Gastrocnemius medialis (tissue), 4 donors: ENCODE measurements around the gene AASDH. TPM values are rescaled to one million over a fixed set of nuclear protein-coding genes. Genes with fewer than 3 reads are reported as not detected.

Experiments
- ATAC-seq, 2 donors: fragments of 150-250 bp; one replicate each; pipeline ENCODE4 v1.9.1; 2016
- DNase-seq, 2 donors: peaks; one replicate each; pipeline ENCODE4 v3.0.0-alpha.2; 2019
- H3K27ac ChIP-seq, 4 donors: fragments of 200-600 bp; sonication (generic); 1 replicate in 1 of 4; 2 replicates in 3 of 4; pipeline ENCODE4 v1.5.1; 2016 to 2018; ENCODE audit warnings: mild to moderate bottlenecking in 2 of 4, moderate library complexity in 1 of 4
- H3K27me3 ChIP-seq, 3 donors: fragments of 200-600 bp; sonication (generic) in 2 of 3; 1 replicate in 1 of 3; 2 replicates in 2 of 3; pipeline versions ENCODE4 v1.5.1 to v1.6.0; 2016 to 2019; ENCODE audit warnings: mild to moderate bottlenecking in 1 of 3, moderate library complexity in 1 of 3
- H3K36me3 ChIP-seq, 2 donors: fragments of 200-600 bp; sonication (generic) in 1 of 2; one replicate each; pipeline ENCODE4 v1.5.1; 2017 to 2018
- H3K4me1 ChIP-seq, 2 donors: fragments of 200-600 bp; sonication (generic) in 1 of 2; one replicate each; pipeline ENCODE4 v1.5.1; 2016 to 2017; ENCODE audit warnings: mild to moderate bottlenecking in 2 of 2
- H3K4me3 ChIP-seq, 4 donors: fragments of 200-600 bp; sonication (generic) in 3 of 4; 1 replicate in 1 of 4; 2 replicates in 3 of 4; pipeline ENCODE4 v1.5.1; 2016 to 2019; ENCODE audit warnings: mild to moderate bottlenecking in 2 of 4
- H3K9me3 ChIP-seq, 3 donors: fragments of 200-600 bp; sonication (generic) in 2 of 3; 1 replicate in 1 of 3; 2 replicates in 2 of 3; pipeline ENCODE4 v1.5.1; 2016 to 2019
- POLR2A ChIP-seq, 2 donors: fragments of 450-650 bp; IDR thresholded peaks; one replicate each; pipeline ENCODE4 v1.6.1; 2017; ENCODE audit warnings: antibody characterized with exemption in 2 of 2, mild to moderate bottlenecking in 2 of 2, moderate library complexity in 2 of 2
- in situ Hi-C, 4 donors: fragments of 200-750 bp; cut with MboI; loops; one replicate each; pipeline versions ENCODE4 v1.15.0 to v1.8.0; 2017; ENCODE audit warnings: low sequenced_read_pairs in 4 of 4
- intact Hi-C: fragments of 100-400 bp; cut with DNase I; formaldehyde crosslinking; loops from one replicate; pipeline ENCODE4 v1.15.1; 2023; ENCODE audit warnings: low total_unique reads
- total RNA-seq, 4 donors: library from RNA; depleted of rRNA; stranded (reverse); fragments of >200 nt; gene quantifications; one replicate each; pipeline versions ENCODE4 v1.1.0 to v1.2.3, GENCODE V29; 2016
- TF ChIP-seq, protein P1 (sequence below), 5 experiments: fragments of 450-650 bp in 3 of 5; fragments of 200-600 bp in 2 of 5; sonication (generic) in 2 of 5; IDR thresholded peaks in 4 of 5; conservative IDR thresholded peaks in 1 of 5; 1 replicate in 4 of 5; 2 replicates in 1 of 5; pipeline ENCODE4 v1.5.1; 2016 to 2019; ENCODE audit warnings: antibody characterized with exemption in 5 of 5, mild to moderate bottlenecking in 3 of 5, moderate library complexity in 3 of 5

AASDH gene, protein sequence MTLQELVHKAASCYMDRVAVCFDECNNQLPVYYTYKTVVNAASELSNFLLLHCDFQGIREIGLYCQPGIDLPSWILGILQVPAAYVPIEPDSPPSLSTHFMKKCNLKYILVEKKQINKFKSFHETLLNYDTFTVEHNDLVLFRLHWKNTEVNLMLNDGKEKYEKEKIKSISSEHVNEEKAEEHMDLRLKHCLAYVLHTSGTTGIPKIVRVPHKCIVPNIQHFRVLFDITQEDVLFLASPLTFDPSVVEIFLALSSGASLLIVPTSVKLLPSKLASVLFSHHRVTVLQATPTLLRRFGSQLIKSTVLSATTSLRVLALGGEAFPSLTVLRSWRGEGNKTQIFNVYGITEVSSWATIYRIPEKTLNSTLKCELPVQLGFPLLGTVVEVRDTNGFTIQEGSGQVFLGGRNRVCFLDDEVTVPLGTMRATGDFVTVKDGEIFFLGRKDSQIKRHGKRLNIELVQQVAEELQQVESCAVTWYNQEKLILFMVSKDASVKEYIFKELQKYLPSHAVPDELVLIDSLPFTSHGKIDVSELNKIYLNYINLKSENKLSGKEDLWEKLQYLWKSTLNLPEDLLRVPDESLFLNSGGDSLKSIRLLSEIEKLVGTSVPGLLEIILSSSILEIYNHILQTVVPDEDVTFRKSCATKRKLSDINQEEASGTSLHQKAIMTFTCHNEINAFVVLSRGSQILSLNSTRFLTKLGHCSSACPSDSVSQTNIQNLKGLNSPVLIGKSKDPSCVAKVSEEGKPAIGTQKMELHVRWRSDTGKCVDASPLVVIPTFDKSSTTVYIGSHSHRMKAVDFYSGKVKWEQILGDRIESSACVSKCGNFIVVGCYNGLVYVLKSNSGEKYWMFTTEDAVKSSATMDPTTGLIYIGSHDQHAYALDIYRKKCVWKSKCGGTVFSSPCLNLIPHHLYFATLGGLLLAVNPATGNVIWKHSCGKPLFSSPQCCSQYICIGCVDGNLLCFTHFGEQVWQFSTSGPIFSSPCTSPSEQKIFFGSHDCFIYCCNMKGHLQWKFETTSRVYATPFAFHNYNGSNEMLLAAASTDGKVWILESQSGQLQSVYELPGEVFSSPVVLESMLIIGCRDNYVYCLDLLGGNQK
- total RNA-seq, result 1 to 10 TPM; 2.6 to 4.2 (median 3.3) TPM

DNA sequence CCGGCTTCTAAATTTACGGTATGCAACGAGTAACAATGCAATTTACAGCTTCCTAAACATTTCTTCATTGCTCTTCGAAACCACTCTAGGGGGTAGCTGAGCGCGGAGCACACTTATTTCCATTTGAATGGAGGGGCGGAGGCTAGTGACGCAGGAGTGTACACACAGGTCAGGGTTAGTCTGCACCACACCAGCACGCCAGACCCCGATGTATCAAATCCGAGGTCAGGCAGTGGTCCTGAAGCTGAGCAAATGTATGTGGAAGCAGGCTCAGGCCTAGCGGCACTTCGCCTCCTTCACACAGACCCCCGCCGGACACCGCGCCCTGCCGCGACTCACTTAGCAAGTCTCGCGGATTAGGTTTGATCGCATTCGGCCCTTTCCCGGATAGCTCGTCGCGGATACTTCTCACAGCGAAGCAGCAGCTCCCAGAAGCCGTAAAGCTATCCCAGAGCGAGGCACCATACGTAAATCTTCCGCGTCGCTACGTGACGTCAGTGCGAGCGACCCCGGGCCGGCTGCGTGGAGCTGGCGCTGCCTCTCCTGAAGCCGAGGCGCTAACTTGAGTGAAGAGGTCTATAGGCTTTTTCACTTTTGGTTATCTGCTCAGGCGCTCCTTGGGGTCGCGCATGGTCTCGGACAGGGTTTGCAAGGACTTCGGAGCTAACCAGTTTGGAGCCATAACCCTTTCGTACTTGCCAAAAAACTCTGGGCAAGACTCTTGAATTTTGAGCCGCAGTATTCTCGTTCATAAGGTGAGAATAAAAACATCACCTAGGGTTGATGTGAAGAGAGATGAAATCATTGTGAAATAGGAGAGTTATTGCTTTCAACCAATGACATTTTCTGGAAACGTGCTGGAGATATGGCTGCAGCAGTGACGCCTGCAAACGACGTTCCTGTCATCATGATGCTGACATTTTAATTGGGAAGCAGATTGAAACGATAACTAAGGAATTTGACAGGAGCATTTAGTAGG is at the start of gene AASDH:
AASDH (minus strand) TSS at position 469 of the 979 bp plus-strand sequence. CDS start 3,192 bp downstream, outside the sequence.
- H3K36me3 ChIP-seq, result no peaks in the 10 kb centered on the region
- no peaks in the 10 kb centered on the region for H3K9me3 ChIP-seq
- in situ Hi-C loops (no loop called here), intact Hi-C loops (loop anchor here (1.0 to 10.0 kb wide), 4 partner anchors 49 to 533 kb away; partner anchors contain the start of genes EXOC1, PAICS and SRP72)
- peak within 1 kb of the TSS; percentile 72 to 98 (median 78) for H3K4me3 ChIP-seq
- TF ChIP-seq POLR2A (IDR thresholded peaks at IDR 0.05), result peak; percentile 50 to 62
- TF ChIP-seq, protein P1, sequence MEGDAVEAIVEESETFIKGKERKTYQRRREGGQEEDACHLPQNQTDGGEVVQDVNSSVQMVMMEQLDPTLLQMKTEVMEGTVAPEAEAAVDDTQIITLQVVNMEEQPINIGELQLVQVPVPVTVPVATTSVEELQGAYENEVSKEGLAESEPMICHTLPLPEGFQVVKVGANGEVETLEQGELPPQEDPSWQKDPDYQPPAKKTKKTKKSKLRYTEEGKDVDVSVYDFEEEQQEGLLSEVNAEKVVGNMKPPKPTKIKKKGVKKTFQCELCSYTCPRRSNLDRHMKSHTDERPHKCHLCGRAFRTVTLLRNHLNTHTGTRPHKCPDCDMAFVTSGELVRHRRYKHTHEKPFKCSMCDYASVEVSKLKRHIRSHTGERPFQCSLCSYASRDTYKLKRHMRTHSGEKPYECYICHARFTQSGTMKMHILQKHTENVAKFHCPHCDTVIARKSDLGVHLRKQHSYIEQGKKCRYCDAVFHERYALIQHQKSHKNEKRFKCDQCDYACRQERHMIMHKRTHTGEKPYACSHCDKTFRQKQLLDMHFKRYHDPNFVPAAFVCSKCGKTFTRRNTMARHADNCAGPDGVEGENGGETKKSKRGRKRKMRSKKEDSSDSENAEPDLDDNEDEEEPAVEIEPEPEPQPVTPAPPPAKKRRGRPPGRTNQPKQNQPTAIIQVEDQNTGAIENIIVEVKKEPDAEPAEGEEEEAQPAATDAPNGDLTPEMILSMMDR (IDR thresholded peaks at IDR 0.05 in 4 of 5, conservative IDR thresholded peaks at IDR 0.05 in 1 of 5), result peak in 1 of 5 experiments; percentile 32
- DNase-seq (peak; percentile 78 to 86), ATAC-seq (peak; percentile 96 to 97)
- no peaks in the 10 kb centered on the region for H3K27me3 ChIP-seq
- peak within 1 kb of the TSS; percentile 90 to 98 (median 92) for H3K27ac ChIP-seq
- H3K4me1 ChIP-seq, result peaks cover 20 to 26% of the 10 kb centered on the region in 2 donors

DNA sequence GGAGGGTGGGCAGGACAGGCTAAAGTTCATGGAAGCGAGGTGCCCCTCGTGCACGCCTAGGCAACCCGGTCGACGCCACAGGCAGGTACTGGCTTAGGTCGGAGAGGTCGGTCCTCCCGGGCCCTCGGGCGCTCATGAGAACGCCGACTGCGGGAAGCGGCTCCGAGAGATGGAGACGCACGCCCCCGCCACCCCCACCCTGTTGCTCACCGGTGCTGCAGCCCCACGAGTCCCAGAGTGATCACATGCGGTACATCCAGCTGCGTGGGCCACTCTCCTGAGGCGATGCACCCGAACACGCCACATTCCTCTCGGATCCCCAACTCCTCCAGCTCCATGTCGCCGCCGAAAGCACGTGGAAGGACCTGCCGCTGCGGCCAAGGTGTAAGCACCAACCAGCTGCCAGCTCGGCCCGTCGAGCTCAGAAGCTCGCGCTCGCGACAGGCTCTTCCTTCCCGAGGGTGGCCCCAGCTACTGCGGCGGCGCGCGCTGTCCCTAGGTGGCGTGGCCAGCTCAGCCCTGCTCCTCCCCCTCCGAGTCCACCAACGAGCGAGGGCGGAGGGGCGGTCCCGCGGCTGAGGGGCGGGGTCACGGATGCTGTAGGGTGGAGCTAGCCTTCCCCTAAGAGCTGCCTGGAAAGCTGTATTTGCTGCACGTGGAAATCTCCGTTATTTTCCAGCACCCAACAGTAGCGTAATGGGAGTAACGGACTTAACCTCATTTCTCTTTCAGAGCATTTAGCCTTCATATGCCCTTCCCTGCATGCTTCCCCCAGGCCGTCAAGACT is 48.0 kb upstream of the AASDH start, which contains the start of gene PPAT:
PPAT (minus strand) TSS at position 476 of the 787 bp plus-strand sequence; CDS start at position 338, 138 bp downstream.
- Histone ChIP-seq H3K27ac (peak within 1 kb of the TSS; percentile 91 to 99 (median 98)), H3K9me3 (no peaks in the 10 kb centered on the region), H3K4me1 (peaks cover 16 to 18% of the 10 kb centered on the region in 2 donors), H3K27me3 (no peaks in the 10 kb centered on the region), H3K4me3 (peak within 1 kb of the TSS; percentile 72 to 91 (median 87)), H3K36me3 (no peaks in the 10 kb centered on the region)
- peak; percentile 96 for DNase-seq
- intact Hi-C loops, result loop anchor here (1.0 to 5.0 kb wide), 3 partner anchors 32 to 472 kb away; partner anchors contain the start of genes REST and SRP72
- peak; percentile 64 to 67 for TF ChIP-seq POLR2A (IDR thresholded peaks at IDR 0.05)
- TF ChIP-seq, protein P1 (IDR thresholded peaks at IDR 0.05 in 4 of 5, conservative IDR thresholded peaks at IDR 0.05 in 1 of 5), result peak in 3 of 5 experiments; percentile 20 to 52 (median 40)
- ATAC-seq, result peak; percentile 87 to 90
- in situ Hi-C loops, result loop anchor here in 1 of 4 donors (25.0 kb wide), 1 partner anchor 402 kb away; no protein-coding TSS in a partner anchor

DNA sequence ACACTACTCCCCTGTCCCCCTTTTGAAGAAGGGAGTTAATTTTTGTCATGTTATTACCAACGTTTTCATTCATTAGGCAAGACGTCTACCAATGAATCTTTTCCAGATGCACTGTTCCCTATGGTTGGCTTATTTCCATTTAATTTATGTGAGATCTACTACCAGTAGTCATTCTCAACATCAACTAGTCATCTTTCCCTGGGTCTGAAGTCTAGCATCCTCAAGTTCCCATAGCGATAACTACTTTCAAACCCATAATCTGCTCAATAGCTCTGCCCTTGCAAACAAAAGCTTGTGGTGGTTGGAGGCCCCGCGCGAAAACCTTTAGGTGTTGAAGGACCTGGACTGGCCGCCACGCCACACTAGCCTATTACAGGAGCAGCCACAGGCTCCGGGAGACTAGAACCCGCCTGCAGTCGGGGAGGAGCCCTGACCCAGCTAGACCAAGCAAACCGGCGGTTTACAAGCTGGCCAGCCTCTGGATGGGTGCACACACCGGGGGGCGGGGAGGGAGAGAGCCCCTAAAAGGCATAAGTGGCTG is 47.4 kb upstream of the AASDH start:
- Histone ChIP-seq H3K36me3 (no peaks in the 10 kb centered on the region), H3K27me3 (no peaks in the 10 kb centered on the region), H3K4me1 (peaks cover 16 to 18% of the 10 kb centered on the region in 2 donors), H3K27ac (peak overlapping the region; percentile 91 to 99 (median 98)), H3K9me3 (no peaks in the 10 kb centered on the region), H3K4me3 (peak overlapping the region; percentile 72 to 91 (median 87))
- in situ Hi-C loops, result loop anchor here in 1 of 4 donors (25.0 kb wide), 1 partner anchor 403 kb away; no protein-coding TSS in a partner anchor
- TF ChIP-seq POLR2A (IDR thresholded peaks at IDR 0.05), result no peak
- TF ChIP-seq, protein P1 (IDR thresholded peaks at IDR 0.05 in 4 of 5, conservative IDR thresholded peaks at IDR 0.05 in 1 of 5), result no peak
- ATAC-seq (no peak), DNase-seq (no peak)
- intact Hi-C loops, result loop anchor here (1.0 to 5.0 kb wide), 3 partner anchors 33 to 473 kb away; partner anchors contain the start of genes REST and SRP72
